Peyer's patch (tissue), 4 donors: ENCODE measurements around the gene CRACR2A. TPM values are rescaled to one million over a fixed set of nuclear protein-coding genes. Genes with fewer than 3 reads are reported as not detected.

Experiments used
- DNase-seq, 3 donors: peaks; one replicate each; pipeline ENCODE4 v3.0.0-alpha.2; 2017 to 2019
- H3K27ac ChIP-seq, 4 donors: fragments of 200-600 bp; sonication (generic); one replicate each; pipeline ENCODE4 v1.5.1; 2016 to 2019
- H3K27me3 ChIP-seq, 2 donors: fragments of 200-600 bp; sonication (generic); one replicate each; pipeline ENCODE4 v1.5.1; 2019
- H3K36me3 ChIP-seq, 3 donors: fragments of 200-600 bp; sonication (generic); one replicate each; pipeline ENCODE4 v1.5.1; 2016 to 2019
- H3K4me1 ChIP-seq, 4 donors: fragments of 200-600 bp; sonication (generic); one replicate each; pipeline ENCODE4 v1.5.1; 2016 to 2019
- H3K4me3 ChIP-seq, 4 donors: fragments of 200-600 bp; sonication (generic); 1 replicate in 3 of 4; 2 replicates in 1 of 4; pipeline ENCODE4 v1.5.1; 2016 to 2019; ENCODE audit warnings: mild to moderate bottlenecking in 1 of 4
- H3K9me3 ChIP-seq, 4 donors: fragments of 200-600 bp; sonication (generic); one replicate each; pipeline ENCODE4 v1.5.1; 2016 to 2019; ENCODE audit warnings: mild to moderate bottlenecking in 1 of 4
- POLR2A ChIP-seq, 2 donors: fragments of 450-650 bp; IDR thresholded peaks; one replicate each; pipeline ENCODE4 v1.5.1; 2017; ENCODE audit warnings: antibody characterized with exemption in 2 of 2, mild to moderate bottlenecking in 2 of 2, moderate library complexity in 2 of 2
- total RNA-seq, 4 donors: library from RNA; depleted of rRNA; stranded (reverse); fragments of >200 nt; gene quantifications; one replicate each; pipeline ENCODE4 v1.1.0, GENCODE V29; 2016
- TF ChIP-seq, protein P1 (sequence below), 6 experiments: fragments of 450-650 bp in 4 of 6; fragments of 200-600 bp in 2 of 6; sonication (generic) in 1 of 6; IDR thresholded peaks; one replicate each; pipeline ENCODE4 v1.5.1; 2017 to 2019; ENCODE audit warnings: antibody characterized with exemption in 6 of 6, mild to moderate bottlenecking in 3 of 6, moderate library complexity in 1 of 6

Gene CRACR2A
- total RNA-seq, 4 donors from 2014 or later, result 52.3 to 81.7 (median 65.9) TPM

DNA sequence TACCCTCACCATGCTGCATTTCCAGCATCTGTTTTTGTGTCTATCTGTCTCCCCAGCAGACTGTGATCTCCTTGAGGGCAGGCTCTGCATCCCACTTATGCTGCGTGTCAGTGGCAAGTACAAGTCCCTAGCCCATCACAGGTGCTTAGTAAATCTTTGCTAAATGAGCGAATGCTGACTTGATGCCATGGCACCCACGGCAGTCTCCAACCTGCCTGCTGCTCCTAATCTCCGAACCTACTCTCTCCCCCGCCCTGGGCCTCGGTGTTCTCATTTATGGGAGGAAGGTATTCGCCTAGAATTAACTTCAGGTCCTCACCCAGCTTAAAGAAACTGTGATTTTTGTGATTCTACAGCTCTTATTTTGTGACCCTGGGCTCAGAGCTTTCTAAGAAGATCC, 152.0 kb downstream of the CRACR2A start:
- no peaks in the 10 kb centered on the region for H3K9me3 ChIP-seq
- H3K27ac ChIP-seq, result no peak overlapping the region
- no peaks in the 10 kb centered on the region for H3K4me1 ChIP-seq
- no peaks in the 10 kb centered on the region for H3K36me3 ChIP-seq
- H3K27me3 ChIP-seq, result no peaks in the 10 kb centered on the region
- DNase-seq, result no peak
- no peak overlapping the region for H3K4me3 ChIP-seq
- TF ChIP-seq POLR2A (IDR thresholded peaks at IDR 0.05), result no peak
- TF ChIP-seq, protein P1, sequence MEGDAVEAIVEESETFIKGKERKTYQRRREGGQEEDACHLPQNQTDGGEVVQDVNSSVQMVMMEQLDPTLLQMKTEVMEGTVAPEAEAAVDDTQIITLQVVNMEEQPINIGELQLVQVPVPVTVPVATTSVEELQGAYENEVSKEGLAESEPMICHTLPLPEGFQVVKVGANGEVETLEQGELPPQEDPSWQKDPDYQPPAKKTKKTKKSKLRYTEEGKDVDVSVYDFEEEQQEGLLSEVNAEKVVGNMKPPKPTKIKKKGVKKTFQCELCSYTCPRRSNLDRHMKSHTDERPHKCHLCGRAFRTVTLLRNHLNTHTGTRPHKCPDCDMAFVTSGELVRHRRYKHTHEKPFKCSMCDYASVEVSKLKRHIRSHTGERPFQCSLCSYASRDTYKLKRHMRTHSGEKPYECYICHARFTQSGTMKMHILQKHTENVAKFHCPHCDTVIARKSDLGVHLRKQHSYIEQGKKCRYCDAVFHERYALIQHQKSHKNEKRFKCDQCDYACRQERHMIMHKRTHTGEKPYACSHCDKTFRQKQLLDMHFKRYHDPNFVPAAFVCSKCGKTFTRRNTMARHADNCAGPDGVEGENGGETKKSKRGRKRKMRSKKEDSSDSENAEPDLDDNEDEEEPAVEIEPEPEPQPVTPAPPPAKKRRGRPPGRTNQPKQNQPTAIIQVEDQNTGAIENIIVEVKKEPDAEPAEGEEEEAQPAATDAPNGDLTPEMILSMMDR (IDR thresholded peaks at IDR 0.05), result no peak

DNA sequence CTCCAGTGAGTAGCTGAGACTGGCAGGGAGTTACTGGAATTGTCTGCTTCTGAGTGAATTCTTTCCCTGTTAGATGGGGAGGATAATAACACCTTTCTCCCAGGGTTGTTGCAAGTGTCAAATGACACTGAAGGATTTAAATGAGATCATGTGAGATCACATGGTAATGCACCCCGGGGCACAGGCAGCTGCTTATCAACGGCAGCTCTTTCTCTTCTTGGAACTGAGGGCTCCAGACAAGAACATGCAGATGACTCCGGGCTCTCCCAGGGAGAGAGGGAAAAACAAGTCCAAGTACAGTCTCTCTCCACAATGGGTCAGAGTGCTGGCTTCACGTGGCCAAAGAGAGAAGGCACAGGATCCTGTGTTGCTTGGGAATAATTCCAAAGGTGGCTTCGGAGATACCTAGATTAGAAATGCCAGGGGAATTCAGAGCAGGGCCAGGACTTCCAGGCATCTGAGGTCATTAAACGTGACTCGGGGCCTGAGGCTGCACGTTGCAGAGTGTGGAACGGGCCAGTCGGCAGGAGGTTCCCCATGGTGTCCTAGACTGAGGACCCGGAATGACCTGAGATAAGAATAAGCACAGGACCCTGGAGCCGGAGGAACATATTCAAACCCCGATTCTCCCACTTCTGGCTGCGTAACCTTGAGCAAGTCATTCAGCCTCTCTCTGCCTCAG, 152.7 kb downstream of the CRACR2A start:
- DNase-seq, result no peak
- no peak for TF ChIP-seq POLR2A (IDR thresholded peaks at IDR 0.05)
- TF ChIP-seq, protein P1 (IDR thresholded peaks at IDR 0.05), result no peak
- no peaks in the 10 kb centered on the region for H3K27me3 ChIP-seq
- no peaks in the 10 kb centered on the region for H3K9me3 ChIP-seq
- no peak overlapping the region for H3K4me3 ChIP-seq
- H3K27ac ChIP-seq, result no peak overlapping the region
- no peaks in the 10 kb centered on the region for H3K4me1 ChIP-seq
- H3K36me3 ChIP-seq, result no peaks in the 10 kb centered on the region

DNA sequence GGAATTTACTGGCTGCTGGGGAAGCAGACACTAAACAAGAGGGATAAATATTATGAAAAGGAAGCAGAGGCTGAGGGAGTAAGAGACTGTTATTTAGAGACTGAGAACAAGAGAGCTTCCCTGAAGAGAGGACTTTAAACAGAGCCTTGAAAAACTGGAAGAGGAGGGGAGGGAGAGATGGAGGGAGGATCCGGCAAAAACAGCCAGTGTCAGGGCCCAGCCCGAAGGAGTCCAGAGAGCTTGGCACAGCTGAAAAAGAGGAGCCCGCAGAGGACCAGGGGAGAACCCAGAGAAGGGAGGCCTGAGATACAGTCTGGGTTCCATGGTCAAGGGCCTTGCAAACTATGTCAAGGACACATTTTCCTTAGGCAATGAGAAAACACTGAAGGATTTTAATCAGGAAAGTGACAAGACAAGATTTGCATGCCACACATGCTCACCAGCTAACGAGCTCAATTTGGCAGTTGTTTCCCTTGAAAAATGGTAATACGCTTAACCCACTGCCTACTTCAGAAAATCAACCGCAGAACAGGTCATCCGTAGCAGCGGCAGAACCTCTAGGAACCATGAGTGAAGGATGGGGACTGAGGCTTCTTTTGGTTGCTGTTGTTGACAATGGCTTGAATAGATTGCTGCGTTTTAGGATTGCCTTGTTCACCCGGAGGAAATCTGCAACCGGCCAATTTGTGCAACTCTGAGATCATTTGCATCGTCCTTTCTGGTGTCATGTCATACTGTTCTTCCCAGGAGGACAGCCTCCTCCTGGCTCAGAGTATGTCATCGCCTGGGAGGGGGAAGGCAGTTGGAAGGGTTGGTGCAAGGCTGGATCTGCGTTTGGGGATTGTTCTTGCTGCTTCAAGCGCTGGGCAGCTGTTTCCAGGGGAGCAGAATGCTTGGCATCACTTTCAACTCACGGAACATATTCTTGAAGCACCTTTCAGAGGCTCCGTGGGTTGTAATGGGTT, 153.7 kb downstream of the CRACR2A start:
- H3K27me3 ChIP-seq, result no peaks in the 10 kb centered on the region
- DNase-seq, result no peak
- H3K9me3 ChIP-seq, result no peaks in the 10 kb centered on the region
- no peak overlapping the region for H3K4me3 ChIP-seq
- H3K4me1 ChIP-seq, result no peaks in the 10 kb centered on the region
- TF ChIP-seq, protein P1 (IDR thresholded peaks at IDR 0.05), result no peak
- TF ChIP-seq POLR2A (IDR thresholded peaks at IDR 0.05), result no peak
- no peaks in the 10 kb centered on the region for H3K36me3 ChIP-seq
- H3K27ac ChIP-seq, result no peak overlapping the region

DNA sequence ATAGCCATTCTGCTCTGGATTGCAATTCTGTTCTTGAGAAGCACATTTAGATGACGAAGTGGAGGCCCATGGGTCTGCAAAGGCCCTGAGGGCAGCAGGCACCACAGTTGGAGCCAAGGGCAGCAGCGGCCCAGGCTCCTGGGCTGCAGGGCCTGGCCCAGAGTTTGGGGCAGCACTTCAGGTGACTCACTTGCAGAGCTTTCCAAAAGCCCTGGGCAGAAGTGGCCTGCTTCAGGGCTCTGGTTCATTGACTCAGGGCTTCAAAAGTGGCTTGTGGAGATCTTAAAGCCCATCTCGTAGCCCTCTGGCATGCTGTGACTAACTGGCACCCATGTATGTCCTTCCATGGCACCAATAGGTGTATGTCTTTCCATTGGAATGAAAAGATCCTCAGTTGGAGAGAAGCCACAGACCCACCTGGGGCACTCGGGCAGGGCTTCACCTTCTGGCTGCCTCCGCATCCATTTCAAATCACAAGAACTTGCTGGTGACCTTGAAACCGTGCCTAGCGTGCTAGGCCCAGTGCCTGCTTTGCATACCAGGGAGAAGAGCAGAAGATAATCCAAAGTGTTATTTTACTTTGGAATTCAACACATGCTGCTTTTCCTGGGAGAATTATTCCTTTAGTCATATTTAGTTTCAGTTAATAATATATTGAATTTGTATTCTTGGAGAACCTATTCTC, 155.2 kb downstream of the CRACR2A start:
- Histone ChIP-seq H3K36me3 (no peaks in the 10 kb centered on the region), H3K27ac (no peak overlapping the region), H3K27me3 (no peaks in the 10 kb centered on the region), H3K4me3 (no peak overlapping the region), H3K4me1 (no peaks in the 10 kb centered on the region), H3K9me3 (no peaks in the 10 kb centered on the region)
- TF ChIP-seq, protein P1 (IDR thresholded peaks at IDR 0.05), result no peak
- TF ChIP-seq POLR2A (IDR thresholded peaks at IDR 0.05), result no peak
- peak in 1 of 3 donors; percentile 6 for DNase-seq

DNA sequence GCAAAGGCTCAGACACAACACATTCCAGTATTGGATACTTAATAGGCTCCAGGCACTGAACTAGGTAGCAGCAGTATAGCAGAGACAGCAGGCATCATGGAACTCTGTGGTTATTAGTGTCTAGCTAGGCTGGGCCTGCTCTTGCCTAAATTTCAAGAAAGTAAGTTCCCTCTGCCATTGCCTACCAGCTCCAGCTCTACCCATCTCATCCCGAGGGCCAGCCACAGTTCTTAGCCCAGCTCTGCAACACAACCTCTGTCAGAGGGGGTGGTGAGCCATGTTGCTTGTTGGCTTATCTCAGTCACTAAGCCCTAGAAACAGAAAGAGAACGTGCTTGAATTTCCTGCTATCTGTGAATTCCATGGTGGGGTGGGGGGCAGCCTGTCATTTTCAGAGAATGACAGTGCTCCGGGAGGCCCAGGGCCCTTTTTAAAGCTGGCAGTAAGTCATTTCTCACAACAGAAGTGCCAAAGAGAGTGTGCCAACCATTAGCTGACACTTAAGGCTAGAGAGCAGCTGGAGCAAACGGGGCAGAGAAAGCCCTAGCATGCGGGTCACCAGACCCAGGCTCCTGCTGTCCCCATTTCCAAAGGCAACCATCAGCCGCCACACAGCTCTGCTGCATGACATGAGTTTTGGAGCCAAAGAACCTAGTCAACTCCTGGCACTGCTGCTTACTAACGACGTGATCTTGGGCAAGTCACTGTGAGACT, 156.1 kb downstream of the CRACR2A start:
- no peaks in the 10 kb centered on the region for H3K9me3 ChIP-seq
- H3K4me1 ChIP-seq, result no peaks in the 10 kb centered on the region
- no peak overlapping the region for H3K27ac ChIP-seq
- no peak overlapping the region for H3K4me3 ChIP-seq
- no peaks in the 10 kb centered on the region for H3K27me3 ChIP-seq
- no peaks in the 10 kb centered on the region for H3K36me3 ChIP-seq
- DNase-seq, result peak in 1 of 3 donors; percentile 13
- TF ChIP-seq POLR2A (IDR thresholded peaks at IDR 0.05), result no peak
- TF ChIP-seq, protein P1 (IDR thresholded peaks at IDR 0.05), result no peak
